GM23338 (cell line): ENCODE results near the gene TRIO. TPM values are rescaled to one million over a fixed set of nuclear protein-coding genes. Genes with fewer than 3 reads are reported as not detected.

ENCODE experiments used
- ATAC-seq: fragments of 200-7000 bp; cut with Tn5 transposase; 3 replicates; pipeline ENCODE4 v1.9.1; 2020
- DNase-seq: peaks from one replicate; pipeline ENCODE4 v3.0.0-alpha.2; 2015; ENCODE audit warnings: low spot score
- H2AFZ ChIP-seq: fragments of 200-600 bp; sonication (generic); 2 replicates; pipeline ENCODE4 v1.8.0; 2016; ENCODE audit warnings: antibody characterized with exemption, mild to moderate bottlenecking, moderate library complexity
- H3F3A ChIP-seq: fragments of 200-600 bp; sonication (generic); replicated peaks from 2 replicates; pipeline ENCODE4 v1.8.0; 2017; ENCODE audit warnings: antibody characterized with exemption, mixed run types, low read depth
- H3K27ac ChIP-seq: fragments of 200-600 bp; sonication (generic); 2 replicates; pipeline ENCODE4 v1.6.1; 2016; ENCODE audit warnings: low read depth
- H3K27me3 ChIP-seq: fragments of 200-600 bp; sonication (generic); 2 replicates; pipeline ENCODE4 v1.8.0; 2016; ENCODE audit warnings: mild to moderate bottlenecking, mixed run types, moderate library complexity; ENCODE audit not compliant: insufficient read depth
- H3K36me3 ChIP-seq: fragments of 200-600 bp; sonication (generic); 2 replicates; pipeline ENCODE4 v1.8.0; 2016; ENCODE audit warnings: mild to moderate bottlenecking; ENCODE audit not compliant: insufficient read depth
- H3K4me1 ChIP-seq: fragments of 200-600 bp; sonication (generic); 2 replicates; pipeline ENCODE4 v1.8.0; 2016; ENCODE audit warnings: mild to moderate bottlenecking, moderate library complexity; ENCODE audit not compliant: insufficient read depth
- H3K4me2 ChIP-seq: fragments of 200-600 bp; sonication (generic); 2 replicates; pipeline ENCODE4 v1.7.1; 2017; ENCODE audit warnings: mixed run types
- H3K4me3 ChIP-seq: fragments of 200-600 bp; sonication (generic); 2 replicates; pipeline ENCODE4 v1.6.1; 2016; ENCODE audit warnings: mixed run types
- H3K79me2 ChIP-seq: fragments of 200-600 bp; sonication (generic); replicated peaks from 2 replicates; pipeline ENCODE4 v1.8.0; 2017; ENCODE audit warnings: mild to moderate bottlenecking; ENCODE audit not compliant: insufficient read depth
- H3K9me2 ChIP-seq: fragments of 200-600 bp; sonication (generic); 2 replicates; pipeline ENCODE4 v1.8.0; 2017; ENCODE audit not compliant: insufficient read depth
- H4K20me1 ChIP-seq: fragments of 200-600 bp; sonication (generic); replicated peaks from 2 replicates; pipeline ENCODE4 v1.8.0; 2017; ENCODE audit warnings: mild to moderate bottlenecking; ENCODE audit not compliant: insufficient read depth
- H3K27ac Mint-ChIP-seq: 2 replicates; pipeline ENCODE4 v1.8.0; 2020; ENCODE audit warnings: inconsistent platforms, mild to moderate bottlenecking, moderate library complexity, mixed read lengths
- H3K27me3 Mint-ChIP-seq: 3 replicates; pipeline ENCODE4 v1.8.0; 2022; ENCODE audit warnings: low read depth, mild to moderate bottlenecking, moderate library complexity, mixed read lengths, inconsistent platforms; ENCODE audit not compliant: insufficient read depth, poor library complexity
- H3K36me3 Mint-ChIP-seq: 3 replicates; pipeline ENCODE4 v1.8.0; 2021; ENCODE audit warnings: low read depth, mild to moderate bottlenecking, inconsistent platforms, moderate library complexity, mixed read lengths
- H3K4me1 Mint-ChIP-seq: 3 replicates; pipeline ENCODE4 v1.8.0; 2020; ENCODE audit warnings: mild to moderate bottlenecking, inconsistent platforms, mixed read lengths
- H3K4me3 Mint-ChIP-seq: 3 replicates; pipeline ENCODE4 v1.8.0; 2021; ENCODE audit warnings: moderate library complexity, mild to moderate bottlenecking, inconsistent platforms, mixed read lengths
- H3K9me3 Mint-ChIP-seq: 3 replicates; pipeline ENCODE4 v1.8.0; 2020; ENCODE audit warnings: moderate library complexity, mild to moderate bottlenecking, inconsistent platforms, mixed read lengths
- CREB1 ChIP-seq: fragments of 250-450 bp; sonication (Bioruptor Pico); IDR thresholded peaks from 2 replicates; pipeline ENCODE4 v1.5.0; 2020; ENCODE audit warnings: low read depth, mild to moderate bottlenecking, moderate library complexity
- EZH2phosphoT487 ChIP-seq: fragments of 200-600 bp; sonication (generic); IDR thresholded peaks from one replicate; pipeline ENCODE4 v1.8.1; 2018; ENCODE audit warnings: antibody characterized with exemption; ENCODE audit not compliant: unreplicated experiment
- JUNB ChIP-seq: IDR thresholded peaks from one replicate; pipeline ENCODE4 v1.6.1; 2016; ENCODE audit warnings: antibody characterized with exemption; ENCODE audit not compliant: unreplicated experiment
- STAT1 ChIP-seq: IDR thresholded peaks from one replicate; pipeline ENCODE4 v1.6.1; 2016; ENCODE audit warnings: antibody characterized with exemption; ENCODE audit not compliant: unreplicated experiment
- ZNF331 ChIP-seq: fragments of 250-450 bp; sonication (Bioruptor Pico); IDR thresholded peaks from 2 replicates; pipeline ENCODE4 v1.5.0; 2020; ENCODE audit warnings: low read depth, mild to moderate bottlenecking, moderate library complexity
- polyA plus RNA-seq: library from polyadenylated mRNA; unstranded; fragments of >200 nt; fragmentation: Nextera tagmentation; extraction: Ambion mirVana; gene quantifications from 2 replicates; pipeline ENCODE4 v1.2.1, GENCODE V29; 2016
- total RNA-seq: library from RNA; depleted of rRNA; stranded (reverse); fragments of >200 nt; shearing (Covaris generic); gene quantifications from 2 replicates; pipeline ENCODE4 v1.2.3, GENCODE V29; 2014
- TF ChIP-seq, protein P1 (sequence below): IDR thresholded peaks from 2 replicates; pipeline ENCODE4 v1.6.1; 2016; ENCODE audit warnings: antibody characterized with exemption
- TF ChIP-seq, protein P2 (sequence below), 2 experiments: fragments of 200-600 bp in 1 of 2; sonication (generic) in 1 of 2; conservative IDR thresholded peaks; 2 replicates each; pipeline versions ENCODE4 v1.5.1 to v1.6.1; 2016 to 2017; ENCODE audit warnings: antibody characterized with exemption in 2 of 2, low read depth in 2 of 2, mild to moderate bottlenecking in 2 of 2, moderate library complexity in 1 of 2
- TF ChIP-seq, protein P3 (sequence below): fragments of 250-450 bp; sonication (Bioruptor Pico); IDR thresholded peaks from 2 replicates; pipeline ENCODE4 v1.5.0; 2020; ENCODE audit warnings: mild to moderate bottlenecking, moderate library complexity

The TRIO gene
- total and polyA plus RNA-seq, 2 experiments from 2014 or later = 13.8 to 113 TPM

DNA sequence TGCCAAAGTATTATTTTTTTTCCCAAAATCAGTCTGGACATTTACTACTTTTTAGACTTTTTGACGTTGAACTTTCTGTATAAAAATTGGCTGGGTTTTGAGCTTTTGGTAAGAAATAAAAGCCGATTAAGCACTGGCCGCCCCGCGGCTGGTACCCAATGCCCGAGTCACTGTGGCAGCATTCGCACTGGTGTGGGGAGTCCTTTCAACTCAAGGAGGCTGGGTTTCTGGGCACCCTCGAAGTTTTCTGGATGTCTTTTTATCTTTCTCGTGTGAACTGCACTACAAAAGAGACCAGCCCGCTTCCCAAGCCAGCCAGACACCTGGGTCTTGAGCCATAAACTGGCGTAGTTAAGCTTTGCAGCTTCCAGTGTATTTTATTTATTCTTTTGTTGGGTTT, 366.4 kb downstream of the TRIO start:
- H3K4me3 ChIP-seq = no peak overlapping the region
- TF ChIP-seq STAT1 (no peak), CREB1 (CRISPR knock-in tag) (no peak), JUNB (no peak)
- TF ChIP-seq, protein P1, sequence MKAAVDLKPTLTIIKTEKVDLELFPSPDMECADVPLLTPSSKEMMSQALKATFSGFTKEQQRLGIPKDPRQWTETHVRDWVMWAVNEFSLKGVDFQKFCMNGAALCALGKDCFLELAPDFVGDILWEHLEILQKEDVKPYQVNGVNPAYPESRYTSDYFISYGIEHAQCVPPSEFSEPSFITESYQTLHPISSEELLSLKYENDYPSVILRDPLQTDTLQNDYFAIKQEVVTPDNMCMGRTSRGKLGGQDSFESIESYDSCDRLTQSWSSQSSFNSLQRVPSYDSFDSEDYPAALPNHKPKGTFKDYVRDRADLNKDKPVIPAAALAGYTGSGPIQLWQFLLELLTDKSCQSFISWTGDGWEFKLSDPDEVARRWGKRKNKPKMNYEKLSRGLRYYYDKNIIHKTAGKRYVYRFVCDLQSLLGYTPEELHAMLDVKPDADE = no peak
- TF ChIP-seq, protein P2, sequence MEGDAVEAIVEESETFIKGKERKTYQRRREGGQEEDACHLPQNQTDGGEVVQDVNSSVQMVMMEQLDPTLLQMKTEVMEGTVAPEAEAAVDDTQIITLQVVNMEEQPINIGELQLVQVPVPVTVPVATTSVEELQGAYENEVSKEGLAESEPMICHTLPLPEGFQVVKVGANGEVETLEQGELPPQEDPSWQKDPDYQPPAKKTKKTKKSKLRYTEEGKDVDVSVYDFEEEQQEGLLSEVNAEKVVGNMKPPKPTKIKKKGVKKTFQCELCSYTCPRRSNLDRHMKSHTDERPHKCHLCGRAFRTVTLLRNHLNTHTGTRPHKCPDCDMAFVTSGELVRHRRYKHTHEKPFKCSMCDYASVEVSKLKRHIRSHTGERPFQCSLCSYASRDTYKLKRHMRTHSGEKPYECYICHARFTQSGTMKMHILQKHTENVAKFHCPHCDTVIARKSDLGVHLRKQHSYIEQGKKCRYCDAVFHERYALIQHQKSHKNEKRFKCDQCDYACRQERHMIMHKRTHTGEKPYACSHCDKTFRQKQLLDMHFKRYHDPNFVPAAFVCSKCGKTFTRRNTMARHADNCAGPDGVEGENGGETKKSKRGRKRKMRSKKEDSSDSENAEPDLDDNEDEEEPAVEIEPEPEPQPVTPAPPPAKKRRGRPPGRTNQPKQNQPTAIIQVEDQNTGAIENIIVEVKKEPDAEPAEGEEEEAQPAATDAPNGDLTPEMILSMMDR (conservative IDR thresholded peaks at IDR 0.05; ENCODE audit: low read depth in 2 of 2) = no peak
- no peak overlapping the region for H2AFZ ChIP-seq
- H3K36me3 Mint-ChIP-seq = peaks cover 9% of the 10 kb centered on the region
- no peak overlapping the region for H3K27ac Mint-ChIP-seq
- H3K27me3 ChIP-seq = no peaks in the 10 kb centered on the region
- peaks cover 4% of the 10 kb centered on the region; the same call in 1 of the 2 replicates for H3K36me3 ChIP-seq
- no peak overlapping the region for H3K4me2 ChIP-seq
- H3K27ac ChIP-seq = no peak overlapping the region
- H3K4me1 ChIP-seq = no peaks in the 10 kb centered on the region; the same call in 1 of the 2 replicates
- no peaks in the 10 kb centered on the region for H4K20me1 ChIP-seq
- no peak for ATAC-seq
- H3K27me3 Mint-ChIP-seq = peaks cover 13% of the 10 kb centered on the region
- H3K4me3 Mint-ChIP-seq = no peak overlapping the region
- DNase-seq = no peak
- H3K4me1 Mint-ChIP-seq = peaks cover 7% of the 10 kb centered on the region; the same call in 2 of the 3 replicates
- no peaks in the 10 kb centered on the region for H3K9me3 Mint-ChIP-seq
- H3K9me2 ChIP-seq = no peaks in the 10 kb centered on the region
- H3K79me2 ChIP-seq = no peaks in the 10 kb centered on the region
- no peaks in the 10 kb centered on the region for H3F3A ChIP-seq

DNA sequence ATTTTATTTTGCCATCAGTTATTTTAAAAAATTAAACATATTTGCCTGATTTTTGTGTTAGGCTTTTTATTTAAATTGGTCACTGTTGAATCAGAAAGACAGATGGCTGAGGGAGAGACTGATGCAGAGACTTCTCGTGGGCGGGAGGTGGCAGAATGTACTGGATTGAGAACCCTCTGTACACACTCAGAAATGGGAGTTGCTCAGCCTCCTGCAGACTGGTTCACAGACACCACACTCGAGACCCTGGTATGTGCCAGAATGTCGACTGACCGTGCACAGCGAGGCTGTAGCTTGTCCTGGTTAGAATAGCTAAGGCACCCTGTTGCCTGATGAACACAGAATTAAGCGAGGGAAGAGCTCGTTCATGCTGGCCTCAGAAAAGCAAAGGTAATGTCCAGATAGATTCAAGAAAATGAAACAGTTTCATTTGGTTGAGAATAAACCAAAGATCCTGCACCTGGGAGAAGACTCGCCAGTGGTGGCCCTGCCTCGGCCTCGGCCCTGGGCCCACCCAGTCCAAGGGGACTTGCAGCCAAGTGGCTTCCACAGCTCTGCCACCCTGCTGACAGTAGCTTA, 367.1 kb downstream of the TRIO start:
- Histone ChIP-seq H3K4me3 (no peak overlapping the region), H3F3A (no peaks in the 10 kb centered on the region), H3K4me1 (no peaks in the 10 kb centered on the region; the same call in 1 of the 2 replicates), H3K79me2 (no peaks in the 10 kb centered on the region), H4K20me1 (no peaks in the 10 kb centered on the region), H3K36me3 (peaks cover 4% of the 10 kb centered on the region; the same call in 1 of the 2 replicates), H3K27me3 (no peaks in the 10 kb centered on the region), H3K9me2 (no peaks in the 10 kb centered on the region), H3K27ac (no peak overlapping the region), H2AFZ (no peak overlapping the region), H3K4me2 (no peak overlapping the region)
- ATAC-seq (no peak), DNase-seq (no peak)
- no peak overlapping the region for H3K27ac Mint-ChIP-seq
- peaks cover 7% of the 10 kb centered on the region; the same call in 2 of the 3 replicates for H3K4me1 Mint-ChIP-seq
- no peaks in the 10 kb centered on the region for H3K9me3 Mint-ChIP-seq
- H3K4me3 Mint-ChIP-seq = no peak overlapping the region
- H3K36me3 Mint-ChIP-seq = peaks cover 8% of the 10 kb centered on the region
- H3K27me3 Mint-ChIP-seq = peaks cover 13% of the 10 kb centered on the region
- TF ChIP-seq, protein P2 (conservative IDR thresholded peaks at IDR 0.05; ENCODE audit: low read depth in 2 of 2) = no peak
- TF ChIP-seq, protein P1 = no peak
- TF ChIP-seq, protein P3, sequence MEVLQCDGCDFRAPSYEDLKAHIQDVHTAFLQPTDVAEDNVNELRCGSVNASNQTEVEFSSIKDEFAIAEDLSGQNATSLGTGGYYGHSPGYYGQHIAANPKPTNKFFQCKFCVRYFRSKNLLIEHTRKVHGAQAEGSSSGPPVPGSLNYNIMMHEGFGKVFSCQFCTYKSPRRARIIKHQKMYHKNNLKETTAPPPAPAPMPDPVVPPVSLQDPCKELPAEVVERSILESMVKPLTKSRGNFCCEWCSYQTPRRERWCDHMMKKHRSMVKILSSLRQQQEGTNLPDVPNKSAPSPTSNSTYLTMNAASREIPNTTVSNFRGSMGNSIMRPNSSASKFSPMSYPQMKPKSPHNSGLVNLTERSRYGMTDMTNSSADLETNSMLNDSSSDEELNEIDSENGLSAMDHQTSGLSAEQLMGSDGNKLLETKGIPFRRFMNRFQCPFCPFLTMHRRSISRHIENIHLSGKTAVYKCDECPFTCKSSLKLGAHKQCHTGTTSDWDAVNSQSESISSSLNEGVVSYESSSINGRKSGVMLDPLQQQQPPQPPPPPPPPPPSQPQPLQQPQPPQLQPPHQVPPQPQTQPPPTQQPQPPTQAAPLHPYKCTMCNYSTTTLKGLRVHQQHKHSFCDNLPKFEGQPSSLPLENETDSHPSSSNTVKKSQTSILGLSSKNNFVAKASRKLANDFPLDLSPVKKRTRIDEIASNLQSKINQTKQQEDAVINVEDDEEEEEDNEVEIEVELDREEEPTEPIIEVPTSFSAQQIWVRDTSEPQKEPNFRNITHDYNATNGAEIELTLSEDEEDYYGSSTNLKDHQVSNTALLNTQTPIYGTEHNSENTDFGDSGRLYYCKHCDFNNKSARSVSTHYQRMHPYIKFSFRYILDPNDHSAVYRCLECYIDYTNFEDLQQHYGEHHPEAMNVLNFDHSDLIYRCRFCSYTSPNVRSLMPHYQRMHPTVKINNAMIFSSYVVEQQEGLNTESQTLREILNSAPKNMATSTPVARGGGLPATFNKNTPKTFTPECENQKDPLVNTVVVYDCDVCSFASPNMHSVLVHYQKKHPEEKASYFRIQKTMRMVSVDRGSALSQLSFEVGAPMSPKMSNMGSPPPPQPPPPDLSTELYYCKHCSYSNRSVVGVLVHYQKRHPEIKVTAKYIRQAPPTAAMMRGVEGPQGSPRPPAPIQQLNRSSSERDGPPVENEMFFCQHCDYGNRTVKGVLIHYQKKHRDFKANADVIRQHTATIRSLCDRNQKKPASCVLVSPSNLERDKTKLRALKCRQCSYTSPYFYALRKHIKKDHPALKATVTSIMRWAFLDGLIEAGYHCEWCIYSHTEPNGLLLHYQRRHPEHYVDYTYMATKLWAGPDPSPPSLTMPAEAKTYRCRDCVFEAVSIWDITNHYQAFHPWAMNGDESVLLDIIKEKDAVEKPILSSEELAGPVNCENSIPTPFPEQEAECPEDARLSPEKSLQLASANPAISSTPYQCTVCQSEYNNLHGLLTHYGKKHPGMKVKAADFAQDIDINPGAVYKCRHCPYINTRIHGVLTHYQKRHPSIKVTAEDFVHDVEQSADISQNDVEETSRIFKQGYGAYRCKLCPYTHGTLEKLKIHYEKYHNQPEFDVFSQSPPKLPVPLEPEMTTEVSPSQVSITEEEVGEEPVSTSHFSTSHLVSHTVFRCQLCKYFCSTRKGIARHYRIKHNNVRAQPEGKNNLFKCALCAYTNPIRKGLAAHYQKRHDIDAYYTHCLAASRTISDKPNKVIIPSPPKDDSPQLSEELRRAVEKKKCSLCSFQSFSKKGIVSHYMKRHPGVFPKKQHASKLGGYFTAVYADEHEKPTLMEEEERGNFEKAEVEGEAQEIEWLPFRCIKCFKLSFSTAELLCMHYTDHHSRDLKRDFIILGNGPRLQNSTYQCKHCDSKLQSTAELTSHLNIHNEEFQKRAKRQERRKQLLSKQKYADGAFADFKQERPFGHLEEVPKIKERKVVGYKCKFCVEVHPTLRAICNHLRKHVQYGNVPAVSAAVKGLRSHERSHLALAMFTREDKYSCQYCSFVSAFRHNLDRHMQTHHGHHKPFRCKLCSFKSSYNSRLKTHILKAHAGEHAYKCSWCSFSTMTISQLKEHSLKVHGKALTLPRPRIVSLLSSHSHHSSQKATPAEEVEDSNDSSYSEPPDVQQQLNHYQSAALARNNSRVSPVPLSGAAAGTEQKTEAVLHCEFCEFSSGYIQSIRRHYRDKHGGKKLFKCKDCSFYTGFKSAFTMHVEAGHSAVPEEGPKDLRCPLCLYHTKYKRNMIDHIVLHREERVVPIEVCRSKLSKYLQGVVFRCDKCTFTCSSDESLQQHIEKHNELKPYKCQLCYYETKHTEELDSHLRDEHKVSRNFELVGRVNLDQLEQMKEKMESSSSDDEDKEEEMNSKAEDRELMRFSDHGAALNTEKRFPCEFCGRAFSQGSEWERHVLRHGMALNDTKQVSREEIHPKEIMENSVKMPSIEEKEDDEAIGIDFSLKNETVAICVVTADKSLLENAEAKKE (CRISPR knock-in tag) = no peak
- TF ChIP-seq EZH2phosphoT487 (no peak), ZNF331 (CRISPR knock-in tag) (no peak)
